K562 (cell line): ENCODE results near the gene RBM5. TPM values are rescaled to one million over a fixed set of nuclear protein-coding genes. Genes with fewer than 3 reads are reported as not detected.

Experiments used
- ATAC-seq: fragments of 200-7000 bp; cut with Tn5 transposase; 3 replicates; pipeline ENCODE4 v1.9.1; 2020; ENCODE audit warnings: moderate library complexity
- BruUV-seq: library from RNA; stranded (reverse); fragments of 400-500 nt; replicated peaks from 2 replicates; lab custom pipeline; 2021; lab: Mats Ljungman, UMichigan
- CTCF ChIA-PET: fragments of 300-600 bp; formaldehyde crosslinking; extraction: SDS; loops from one replicate; lab custom pipeline; 2021; ENCODE audit warnings: low intra/inter-chr PET ratio; lab: Yijun Ruan, JAX
- POLR2A ChIA-PET: fragments of 300-600, 350-650 bp; sonication (Branson Sonifier 250); formaldehyde crosslinking; extraction: SDS; loops from one replicate; lab custom pipeline; 2021; ENCODE audit warnings: antibody characterized with exemption, inconsistent platforms; lab: Yijun Ruan, JAX
- DNase-seq, 4 experiments: peaks; one replicate each; pipeline versions ENCODE4 v3.0.0 to v3.0.0-alpha.2; 2011 to 2018; ENCODE audit warnings: low spot score in 3 of 4, mixed read lengths in 3 of 4; ENCODE audit errors: extremely low read depth in 1 of 4
- FAIRE-seq: peaks from 2 replicates; lab custom pipeline; 2011; peaks lifted over from hg19 to GRCh38; lab: Jason Lieb, UNC
- H2AFZ ChIP-seq: 2 replicates; pipeline ENCODE4 v1.6.0; 2011; ENCODE audit warnings: low read depth, low read length, control low read depth, inconsistent platforms
- H3K27ac ChIP-seq: fragments of 200-600 bp; 3 replicates; pipeline ENCODE4 v1.8.0; 2011; ENCODE audit warnings: low read depth, mild to moderate bottlenecking, control low read depth, inconsistent platforms, low read length, moderate library complexity, mixed read lengths; ENCODE audit errors: extremely low read depth
- H3K27me3 ChIP-seq, 2 experiments: fragments of 300-600 bp in 1 of 2; 2 replicates in 1 of 2; 3 replicates in 1 of 2; pipeline versions ENCODE4 v1.6.0 to v1.8.0; 2011; ENCODE audit warnings: inconsistent platforms in 2 of 2, low read length in 2 of 2, mild to moderate bottlenecking in 1 of 2, mixed read lengths in 1 of 2, moderate library complexity in 1 of 2; ENCODE audit not compliant: control insufficient read depth in 2 of 2, insufficient read depth in 2 of 2
- H3K36me3 ChIP-seq: fragments of 300-600 bp; 3 replicates; pipeline ENCODE4 v1.8.0; 2011; ENCODE audit warnings: mild to moderate bottlenecking, low read length, inconsistent platforms; ENCODE audit not compliant: control insufficient read depth, insufficient read depth
- H3K4me1 ChIP-seq, 2 experiments: fragments of 200-600 bp in 1 of 2; replicated peaks in 1 of 2; 2 replicates in 1 of 2; 3 replicates in 1 of 2; pipeline versions ENCODE4 v1.5.1 to v1.8.0; 2011; ENCODE audit warnings: inconsistent platforms in 2 of 2, low read length in 2 of 2, mild to moderate bottlenecking in 1 of 2, mixed read lengths in 1 of 2, moderate library complexity in 1 of 2; ENCODE audit not compliant: control insufficient read depth in 2 of 2, insufficient read depth in 2 of 2
- H3K4me2 ChIP-seq: 2 replicates; pipeline ENCODE4 v1.6.1; 2011; ENCODE audit warnings: low read length, control low read depth, inconsistent platforms, mixed read lengths; ENCODE audit not compliant: insufficient read depth
- H3K4me3 ChIP-seq: fragments of 200-600 bp; sonication (generic), shearing (Covaris generic); 2 replicates; pipeline ENCODE4 v1.5.1; 2016; ENCODE audit warnings: control low read depth, inconsistent platforms
- H3K79me2 ChIP-seq: fragments of 200-600 bp; 3 replicates; pipeline ENCODE4 v1.8.0; 2011; ENCODE audit warnings: low read length, inconsistent platforms; ENCODE audit not compliant: control insufficient read depth, insufficient read depth
- H3K9ac ChIP-seq, 2 experiments: 2 replicates each; pipeline versions ENCODE4 v1.6.0 to v1.6.1; 2011; ENCODE audit warnings: low read depth in 2 of 2, low read length in 2 of 2, control low read depth in 1 of 2, inconsistent platforms in 1 of 2, mild to moderate bottlenecking in 1 of 2, mixed read lengths in 1 of 2; ENCODE audit not compliant: insufficient read depth in 1 of 2
- H3K9me1 ChIP-seq: one replicate; pipeline ENCODE4 v1.6.0; 2011; ENCODE audit warnings: inconsistent platforms, mild to moderate bottlenecking, low read length, moderate library complexity; ENCODE audit not compliant: control insufficient read depth, insufficient read depth
- H3K9me3 ChIP-seq: replicated peaks from 2 replicates; pipeline ENCODE4 v1.5.1; 2011; ENCODE audit warnings: low read depth, low read length, inconsistent platforms; ENCODE audit not compliant: control insufficient read depth, insufficient read depth
- H4K20me1 ChIP-seq: replicated peaks from 2 replicates; pipeline ENCODE4 v1.6.1; 2011; ENCODE audit warnings: low read length, inconsistent platforms, mixed read lengths; ENCODE audit not compliant: control insufficient read depth, insufficient read depth
- CTBP1 ChIP-seq: fragments of 450-650 bp; IDR thresholded peaks from 2 replicates; pipeline ENCODE4 v1.6.1; 2016; ENCODE audit warnings: borderline replicate concordance
- HINFP ChIP-seq: fragments of 450-650 bp; conservative IDR thresholded peaks from 2 replicates; pipeline ENCODE4 v1.6.1; 2016; ENCODE audit warnings: missing genetic modification characterization, low read depth, mild to moderate bottlenecking, control low read depth, missing compliant biosample characterization
- TSHZ1 ChIP-seq: fragments of 250-450 bp; sonication (Bioruptor Pico); IDR thresholded peaks from 2 replicates; pipeline ENCODE4 v1.4.0; 2020; ENCODE audit warnings: mild to moderate bottlenecking, moderate library complexity
- WGBS: fragments of 100-300 bp; shearing (Covaris generic); methylation state at CpG from one replicate; pipeline ENCODE4 v1.1.6; 2016; ENCODE audit warnings: low coverage, mixed read lengths; ENCODE audit not compliant: insufficient coverage; ENCODE audit errors: missing lambda C conversion rate; 5-methylcytosine and 5-hydroxymethylcytosine counted together
- in situ Hi-C: fragments of 300-500 bp; cut with MboI; formaldehyde crosslinking; loops from 4 replicates; pipeline ENCODE4 v1.15.0; 2018; ENCODE audit warnings: inconsistent platforms, mixed read lengths
- intact Hi-C: fragments of 100-400 bp; cut with micrococcal nuclease; formaldehyde crosslinking; loops from 2 replicates; pipeline ENCODE4 v1.14.2; 2022
- polyA plus RNA-seq, 8 experiments: library from polyadenylated mRNA; depleted of rRNA in 4 of 8; stranded (reverse) in 5 of 8; unstranded in 3 of 8; fragments of >200 nt; fragmentation: Nextera tagmentation in 2 of 8; fragmentation: Illumina TruSeq in 1 of 8; extraction: Ambion mirVana in 2 of 8; extraction: Trizol in 1 of 8; gene quantifications; 2 replicates each; pipeline versions ENCODE4 v1.2.1 to v1.2.3, GENCODE V29; 2011 to 2014; ENCODE audit warnings: inconsistent platforms in 1 of 8, missing spikeins in 1 of 8
- total RNA-seq, 7 experiments: library from RNA; depleted of rRNA in 6 of 7; stranded (reverse); fragments of >200 nt in 6 of 7; fragmentation: Illumina TruSeq in 2 of 7; extraction: Trizol in 2 of 7; gene quantifications; 2 replicates each; pipeline versions ENCODE4 v1.2.1 to v1.2.3, GENCODE V29; 2011 to 2021; ENCODE audit warnings: low replicate concordance in 1 of 7
- TF ChIP-seq, protein P1 (sequence below), 2 experiments: fragments of 450-650 bp in 1 of 2; sonication (generic) in 1 of 2; formaldehyde crosslinking in 1 of 2; IDR thresholded peaks in 1 of 2; conservative IDR thresholded peaks in 1 of 2; 2 replicates each; pipeline versions ENCODE4 v1.6.1 to v1.8.1; 2016 to 2023; ENCODE audit warnings: mild to moderate bottlenecking in 2 of 2, moderate library complexity in 2 of 2, inconsistent platforms in 1 of 2, missing genetic modification reagents in 1 of 2

RBM5 gene
- total and polyA plus RNA-seq, 9 of the 15 experiments (the other 6 are each of a cell fraction or from before 2014, with no cell fraction given): 24.5 to 153 (median 81.6) TPM

DNA sequence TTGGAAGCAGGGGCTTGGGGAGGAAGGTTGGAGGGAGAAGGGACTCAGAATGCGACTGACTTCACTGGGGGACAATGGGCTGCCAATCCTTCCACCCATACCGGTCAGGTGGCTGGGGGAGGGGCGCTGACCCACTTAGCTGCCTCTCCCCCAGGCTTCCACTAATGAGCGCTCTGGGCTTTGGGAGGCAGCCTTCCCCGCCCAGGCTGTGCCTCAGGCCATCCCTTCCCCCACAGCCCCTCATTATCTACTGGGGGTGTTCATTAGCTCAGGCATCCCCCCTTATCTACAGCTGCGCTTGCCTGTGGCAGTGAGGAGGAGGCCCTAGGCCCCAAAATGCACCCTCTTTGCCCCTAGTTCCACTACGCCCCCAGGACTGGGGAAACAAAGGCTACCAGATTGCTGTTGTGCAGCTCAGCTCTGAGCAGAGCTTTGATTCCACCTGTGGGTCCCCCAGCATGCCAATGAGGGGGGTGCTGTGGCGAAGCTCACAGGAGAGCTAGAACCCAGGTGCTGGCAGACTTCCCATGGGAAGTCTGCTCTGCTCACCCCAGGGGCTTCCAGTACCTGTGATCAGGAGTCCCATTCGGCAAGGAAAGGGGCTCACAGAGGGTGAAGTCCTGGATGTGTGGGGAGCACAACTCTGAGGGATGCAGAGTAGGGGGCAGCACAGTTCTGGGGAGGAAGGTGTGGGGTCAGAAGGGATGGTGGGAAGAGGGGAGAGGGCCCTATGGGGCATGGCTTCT, 37.0 kb downstream of the RBM5 start:
- H3K4me3 ChIP-seq: no peak overlapping the region
- TF ChIP-seq CTBP1 (no peak), HINFP (tag) (no peak), TSHZ1 (CRISPR knock-in tag) (no peak)
- TF ChIP-seq, protein P1, sequence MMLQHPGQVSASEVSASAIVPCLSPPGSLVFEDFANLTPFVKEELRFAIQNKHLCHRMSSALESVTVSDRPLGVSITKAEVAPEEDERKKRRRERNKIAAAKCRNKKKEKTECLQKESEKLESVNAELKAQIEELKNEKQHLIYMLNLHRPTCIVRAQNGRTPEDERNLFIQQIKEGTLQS (IDR thresholded peaks at IDR 0.05): no peak
- TF ChIP-seq, protein P1 (CRISPR knock-in tag; conservative IDR thresholded peaks at IDR 0.05): no peak
- no peak for FAIRE-seq
- no peaks in the 10 kb centered on the region for H3K79me2 ChIP-seq
- no peak overlapping the region for H3K27ac ChIP-seq
- no peaks in the 10 kb centered on the region for H3K9me1 ChIP-seq
- in situ Hi-C loops: no loop called here
- intact Hi-C loops: no loop called here
- no peak for DNase-seq
- no TSS peak for BruUV-seq
- POLR2A ChIA-PET: interaction anchor here (1.8 to 2.2 kb wide), 2 partner anchors 8 to 11 kb away, joined by 6 to 10 read pairs; no protein-coding TSS in a partner anchor
- 18% methylated on average over 4 of the region's 9 CpGs for WGBS
- H3K9me3 ChIP-seq: no peaks in the 10 kb centered on the region
- H2AFZ ChIP-seq: no peak overlapping the region
- H3K9ac ChIP-seq: no peak overlapping the region
- peaks cover 6% of the 10 kb centered on the region for H4K20me1 ChIP-seq
- peaks cover 0 to 17% of the 10 kb centered on the region in 2 experiments; a peak in 2 of 5 replicates for H3K4me1 ChIP-seq
- H3K36me3 ChIP-seq: peaks cover 3% of the 10 kb centered on the region; the same call in 1 of the 3 replicates
- H3K27me3 ChIP-seq: peaks cover 0 to 7% of the 10 kb centered on the region in 2 experiments; a peak in 1 of 5 replicates
- no peak overlapping the region for H3K4me2 ChIP-seq
- CTCF ChIA-PET: no interaction called here
- no peak for ATAC-seq
